ENCODE data around the gene MAU2. TPM values are rescaled to one million over a fixed set of nuclear protein-coding genes. Genes with fewer than 3 reads are reported as not detected.

Gene MAU2
- total RNA-seq, 4 donors from 2014 or later, result 20.9 to 78.2 (median 43.9) TPM

GRCh38 chr19:19338082-19338481, 17.5 kb downstream of the MAU2 start:
- no peak for TF ChIP-seq CTCF (IDR thresholded peaks at IDR 0.05; ENCODE audit: low read depth)

GRCh38 chr19:19341026-19341425, 20.4 kb downstream of the MAU2 start:
- TF ChIP-seq CTCF (IDR thresholded peaks at IDR 0.05; ENCODE audit: low read depth), result no peak

GRCh38 chr19:19342086-19343015, 21.7 kb downstream of the MAU2 start:
- no peak for TF ChIP-seq CTCF (IDR thresholded peaks at IDR 0.05; ENCODE audit: low read depth)

- TF ChIP-seq CTCF (IDR thresholded peaks at IDR 0.05; ENCODE audit: low read depth), result no peak
Measured at GRCh38 chr19:19343016-19343362, 22.4 kb downstream of the MAU2 start.

- no peak for TF ChIP-seq CTCF (IDR thresholded peaks at IDR 0.05; ENCODE audit: low read depth)
Measured at GRCh38 chr19:19343762-19344161, 23.1 kb downstream of the MAU2 start.

- TF ChIP-seq CTCF (IDR thresholded peaks at IDR 0.05; ENCODE audit: low read depth), result no peak
Measured at GRCh38 chr19:19345232-19345631, 24.6 kb downstream of the MAU2 start.

- TF ChIP-seq CTCF (IDR thresholded peaks at IDR 0.05; ENCODE audit: low read depth), result no peak
Measured at GRCh38 chr19:19345970-19346369, 25.3 kb downstream of the MAU2 start.
